SW 1271 (cell line): ENCODE data around the gene CDH23.

Source experiments
- DNase-seq, 2 experiments: peaks; one replicate each; lab custom pipeline; 2025; lab: John Stamatoyannopoulos, UW

CDH23 gene

GRCh38 chr10:71370031-71370430 is 26.7 kb upstream of the CDH23 start:
- DNase-seq: no peak

- DNase-seq: no peak
Measured at GRCh38 chr10:71371750-71372166, 25.0 kb upstream of the CDH23 start.

DNA sequence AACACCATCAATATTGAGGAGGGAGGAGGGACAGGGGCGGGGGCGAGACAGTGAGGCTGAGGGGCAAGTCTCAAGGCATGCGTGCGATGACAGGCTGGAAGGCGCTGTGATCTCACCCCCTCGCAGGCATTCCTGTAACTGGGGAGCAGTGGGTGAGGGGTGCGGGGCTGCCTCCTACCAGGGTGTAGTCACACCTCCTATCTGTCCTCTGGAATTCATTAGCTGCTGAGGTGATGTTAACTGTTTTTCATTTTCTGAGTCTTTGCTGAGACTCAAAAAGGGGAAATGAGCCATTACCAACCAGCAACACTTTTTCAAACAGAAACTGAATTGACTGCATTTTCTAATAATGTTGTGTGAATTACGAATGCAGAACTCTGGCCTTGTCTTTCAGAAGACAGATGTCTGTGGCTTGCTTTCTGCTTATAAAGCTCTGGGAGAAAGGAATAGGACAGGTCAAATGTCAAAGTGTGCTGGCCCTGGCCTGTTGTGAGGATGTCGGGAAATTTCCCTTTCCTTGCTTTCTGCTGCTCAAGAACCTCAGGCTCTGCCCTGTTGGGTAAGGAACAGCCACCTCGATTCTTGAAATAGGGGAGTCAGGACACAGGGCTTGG is 23.7 kb upstream of the CDH23 start:
- no peak for DNase-seq

GRCh38 chr10:71374481-71375233 is 22.1 kb upstream of the CDH23 start:
- DNase-seq: no peak

GRCh38 chr10:71375952-71376351 is 20.8 kb upstream of the CDH23 start:
- no peak for DNase-seq

GRCh38 chr10:71378336-71379117 is 18.2 kb upstream of the CDH23 start:
- no peak for DNase-seq

DNA sequence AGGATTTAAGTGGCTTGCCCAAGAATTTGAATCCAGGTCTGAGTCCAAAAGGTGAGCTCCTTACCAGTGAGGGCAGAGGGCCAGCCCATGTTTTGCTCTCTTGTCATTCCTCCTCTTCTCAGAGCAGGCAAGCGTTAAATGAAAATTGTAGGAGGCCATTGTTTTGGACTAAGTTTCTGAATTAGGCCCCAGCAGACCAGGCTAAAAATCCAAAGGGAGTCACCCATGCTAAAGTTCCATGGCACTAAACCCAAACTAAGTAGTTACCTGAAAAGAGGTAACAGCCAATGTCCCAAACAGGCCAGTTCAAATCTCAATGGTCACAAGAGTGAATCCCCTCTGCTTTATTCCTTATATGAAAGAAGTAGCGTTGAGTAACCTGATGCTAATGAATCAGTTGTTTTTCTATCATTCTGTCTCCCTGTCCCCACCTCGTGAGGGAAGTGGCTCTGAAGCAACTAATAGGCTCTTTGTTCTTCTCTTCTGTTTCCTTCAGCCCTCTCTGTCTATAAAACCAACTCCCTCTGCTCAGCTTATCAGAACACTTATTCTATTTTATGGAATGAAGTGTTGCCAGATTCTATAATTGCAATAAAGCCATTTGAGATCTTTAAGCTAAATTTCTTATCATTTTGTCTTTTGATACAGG is 17.5 kb upstream of the CDH23 start:
- no peak for DNase-seq

GRCh38 chr10:71380841-71381240 is 15.9 kb upstream of the CDH23 start:
- no peak for DNase-seq

DNA sequence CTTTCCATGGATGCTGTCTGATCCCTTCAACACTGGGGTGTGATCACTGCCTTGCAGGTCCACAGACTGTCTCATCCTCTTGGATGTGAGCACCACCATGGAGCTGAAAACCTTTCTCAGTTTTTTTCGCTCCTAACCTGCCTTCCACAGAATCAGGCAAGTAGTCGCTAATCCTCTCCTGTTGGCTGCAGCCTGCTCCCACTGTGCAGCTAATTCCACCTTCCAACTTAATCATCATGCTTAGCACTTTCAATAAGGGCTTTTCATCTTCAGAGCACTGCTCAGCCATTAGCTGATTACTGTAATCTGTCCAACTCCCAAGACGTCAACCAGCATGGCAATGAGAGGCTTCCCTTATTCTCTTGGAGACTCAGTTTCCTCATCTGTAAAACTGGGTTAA is 15.1 kb upstream of the CDH23 start:
- no peak for DNase-seq

DNA sequence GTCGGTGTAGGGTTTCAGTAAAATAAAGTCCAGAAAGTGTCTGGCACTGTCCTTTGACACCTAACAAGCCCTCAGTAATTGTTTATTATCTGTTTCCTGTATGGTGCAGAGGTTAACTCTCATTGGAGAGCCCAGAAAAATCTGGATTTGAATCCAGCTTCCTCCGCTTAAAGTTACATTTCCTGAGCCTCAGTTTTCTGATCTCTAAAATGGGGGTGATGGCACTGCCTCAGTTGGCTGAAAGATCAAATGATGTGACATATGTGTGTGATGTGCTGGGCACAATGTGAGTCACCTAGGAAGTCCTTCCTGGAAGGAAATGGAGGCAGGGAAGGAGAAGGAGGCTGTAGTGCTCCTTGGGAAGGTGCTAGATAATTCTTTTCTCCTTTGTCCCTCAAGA is 14.7 kb upstream of the CDH23 start:
- DNase-seq: no peak

- no peak for DNase-seq
Measured at GRCh38 chr10:71382757-71383156, 14.0 kb upstream of the CDH23 start.

DNA sequence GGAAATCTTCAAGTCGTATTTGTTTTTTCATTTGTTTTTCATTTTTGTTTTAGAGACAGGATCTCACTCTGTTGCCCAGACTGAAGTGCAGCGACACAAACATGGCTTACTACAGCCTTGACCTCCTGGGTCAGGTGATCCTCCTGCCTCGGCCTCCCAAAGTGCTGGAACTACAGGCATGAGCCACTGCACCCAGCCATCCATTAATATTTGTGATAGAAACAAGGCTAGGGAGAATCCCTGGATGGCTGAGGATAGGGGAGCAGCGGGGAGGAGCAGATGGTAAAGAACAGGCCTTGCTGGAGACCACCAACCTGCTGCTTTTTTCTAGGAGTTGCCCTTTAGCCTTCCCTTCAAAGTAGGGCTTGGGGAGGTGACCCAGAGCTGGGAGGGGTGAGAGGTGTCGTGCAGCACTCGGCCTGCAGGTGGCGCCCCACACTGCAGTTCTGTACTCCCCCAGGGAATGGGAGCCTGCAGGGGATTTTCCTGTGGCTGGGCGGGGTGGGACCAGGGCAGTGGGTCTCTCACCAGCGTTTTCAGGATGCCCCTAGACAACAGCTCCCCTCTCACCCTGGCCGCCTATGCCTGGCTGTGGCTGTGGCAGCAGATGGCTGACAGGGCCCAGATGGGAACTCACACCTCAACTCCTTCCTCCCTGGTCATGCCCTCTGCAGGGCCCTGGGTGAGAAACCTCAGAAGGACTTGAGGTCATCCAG is 12.6 kb upstream of the CDH23 start:
- DNase-seq: peak in 1 of 2 experiments; percentile 34

GRCh38 chr10:71388171-71388570 is 8.5 kb upstream of the CDH23 start:
- no peak for DNase-seq

GRCh38 chr10:71388583-71389310 is 8.0 kb upstream of the CDH23 start:
- DNase-seq: no peak

DNA sequence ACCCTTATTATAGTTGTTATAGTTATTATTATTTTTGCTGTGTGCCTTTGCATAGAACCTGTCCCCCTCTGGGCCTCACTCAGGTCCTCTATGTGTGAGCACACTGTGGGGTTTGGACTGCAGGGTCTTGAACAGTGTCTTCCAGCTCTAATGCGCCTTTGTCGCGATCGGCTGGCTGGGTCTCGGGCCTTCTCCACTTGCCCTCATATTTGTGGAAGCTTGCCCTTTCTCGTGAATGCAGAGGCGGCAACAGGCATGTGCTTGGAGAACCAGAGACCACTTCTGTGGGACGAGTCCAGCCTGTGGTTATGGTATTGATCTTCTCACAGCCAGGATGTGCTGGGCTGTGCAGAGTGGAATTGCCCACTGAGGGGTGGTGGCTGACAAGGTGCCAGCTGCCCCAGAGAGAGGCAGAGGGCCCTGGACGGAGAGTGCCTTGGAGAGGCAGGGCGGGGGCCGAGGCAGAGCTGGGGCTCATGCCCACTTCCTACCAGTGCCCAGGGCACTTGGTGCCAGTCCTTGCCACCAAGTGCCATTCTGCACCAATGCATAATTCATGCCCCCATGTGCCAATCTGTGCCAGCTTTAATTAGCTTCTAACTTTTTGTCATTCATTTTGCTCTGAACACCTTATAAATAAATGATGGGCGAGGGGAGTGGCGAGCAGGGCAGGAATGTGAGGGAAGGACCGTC is 6.8 kb upstream of the CDH23 start:
- no peak for DNase-seq

GRCh38 chr10:71390461-71390835 is 6.3 kb upstream of the CDH23 start:
- DNase-seq: no peak

DNA sequence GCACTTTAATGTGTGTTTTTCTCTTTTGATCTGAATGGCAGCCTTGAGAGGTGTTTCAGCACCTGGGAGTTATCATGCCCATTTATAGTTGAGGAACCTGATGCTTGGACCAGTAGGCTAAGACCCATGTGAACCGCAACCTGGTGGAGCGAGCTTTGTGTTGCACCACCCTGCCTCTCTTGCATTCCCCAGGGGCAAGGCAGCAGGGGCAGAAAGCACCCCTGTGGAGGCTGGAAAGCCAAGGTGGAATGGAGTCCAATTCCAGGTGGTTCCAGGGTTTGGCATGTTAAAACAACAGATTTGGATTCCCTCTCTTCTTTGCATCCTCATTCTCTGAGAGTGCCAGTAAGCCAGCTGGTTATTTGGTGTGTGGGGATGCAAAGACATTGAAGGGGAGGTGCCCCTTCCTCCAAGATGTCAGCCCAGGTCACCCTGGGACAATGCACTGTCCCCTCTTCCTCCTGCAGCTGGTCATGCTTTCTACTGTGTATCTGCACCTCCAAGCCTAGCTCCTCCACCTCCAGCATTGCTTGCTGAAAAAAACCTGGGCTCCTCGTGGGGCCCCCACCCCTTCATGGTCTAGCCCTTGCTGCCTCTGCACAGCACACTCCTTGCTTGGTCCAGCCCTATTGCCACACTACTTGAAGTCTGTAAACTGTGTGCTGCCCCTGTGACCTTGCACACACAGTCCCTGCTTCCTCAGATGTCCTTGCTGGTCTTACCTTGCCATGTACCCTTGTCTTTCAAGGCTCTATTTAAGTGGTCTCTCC is 5.6 kb upstream of the CDH23 start:
- no peak for DNase-seq

GRCh38 chr10:71391701-71392100 is 5.0 kb upstream of the CDH23 start:
- DNase-seq: no peak

DNA sequence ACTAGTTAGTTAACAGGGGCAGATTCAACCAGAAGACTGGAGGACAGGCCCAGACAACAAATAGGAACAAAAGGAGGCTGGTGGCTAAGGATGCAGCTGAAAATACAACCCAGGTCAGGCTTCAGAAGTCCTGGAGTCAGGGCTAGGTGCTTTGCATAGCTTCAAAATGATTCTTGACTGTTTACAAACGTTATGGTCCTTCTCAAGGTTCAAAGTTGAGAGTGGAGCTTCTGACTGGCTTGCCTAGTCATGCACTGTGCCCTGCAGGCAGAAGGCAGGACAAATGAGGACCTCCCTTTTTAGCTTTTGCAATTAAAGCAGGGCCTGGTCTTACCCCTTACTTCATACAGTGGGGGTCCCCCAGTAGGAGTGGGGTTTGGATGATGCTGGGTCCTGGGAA is 4.4 kb upstream of the CDH23 start:
- no peak for DNase-seq
